SU-DHL-6 (cell line): ENCODE measurements around the gene OR10A5.

Experiments
- CTCF ChIP-seq: fragments of 200-600 bp; sonication (generic); IDR thresholded peaks from one replicate; pipeline ENCODE4 v1.5.1; 2017; ENCODE audit warnings: antibody characterized with exemption, mild to moderate bottlenecking, low read length, moderate library complexity; ENCODE audit not compliant: insufficient read depth, poor library complexity, severe bottlenecking
- EZH2phosphoT487 ChIP-seq: fragments of 200-600 bp; sonication (generic), shearing (Covaris generic); conservative IDR thresholded peaks from 2 replicates; pipeline ENCODE4 v1.6.1; 2018; ENCODE audit warnings: mild to moderate bottlenecking, antibody characterized with exemption, low read length, moderate library complexity, mixed read lengths

DNA sequence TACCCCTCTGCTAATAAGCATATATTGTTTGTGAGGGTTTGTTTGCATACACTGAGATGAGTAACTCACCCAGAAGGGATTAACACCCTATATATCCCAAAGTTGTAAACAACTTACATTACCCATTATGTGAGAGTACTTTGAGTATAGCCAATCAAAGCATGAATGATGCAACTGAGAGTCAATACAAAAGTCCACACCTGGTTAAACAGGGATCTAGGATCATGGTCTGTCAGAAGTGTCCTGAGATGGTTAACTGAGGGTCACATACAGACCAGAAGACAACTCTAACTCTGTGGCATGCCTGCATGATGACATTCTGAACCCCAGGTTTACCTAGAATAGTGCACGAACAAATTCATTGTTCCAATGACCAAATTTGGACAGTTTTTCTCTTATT is 17.4 kb upstream of the OR10A5 start:
- TF ChIP-seq EZH2phosphoT487: no peak
- TF ChIP-seq CTCF: no peak
